Fibroblast of the aortic adventitia (primary cell): ENCODE results near the gene ZNF329. TPM values are rescaled to one million over a fixed set of nuclear protein-coding genes. Genes with fewer than 3 reads are reported as not detected.

Source experiments
- DNase-seq: peaks from one replicate; pipeline ENCODE4 v3.0.0-alpha.2; 2010; ENCODE audit warnings: low read depth
- H3K4me3 ChIP-seq: 2 replicates; pipeline ENCODE4 v1.5.1; 2011; ENCODE audit warnings: low read depth, mild to moderate bottlenecking, control low read depth, low read length, moderate library complexity
- CTCF ChIP-seq: IDR thresholded peaks from 2 replicates; pipeline ENCODE4 v1.5.1; 2011; ENCODE audit warnings: mild to moderate bottlenecking, low read length, control low read depth, inconsistent platforms; ENCODE audit not compliant: insufficient read depth
- total RNA-seq: library from RNA; depleted of rRNA; stranded (reverse); fragments of >200 nt; gene quantifications from 2 replicates; pipeline ENCODE4 v1.2.3, GENCODE V29; 2012; ENCODE audit warnings: low replicate concordance

The ZNF329 gene
- total RNA-seq: 8.7 and 13.6 TPM in 2 replicates

- no peak for TF ChIP-seq CTCF
- peak within 1 kb of the TSS; percentile 87 for H3K4me3 ChIP-seq
These were observed at the start of gene ZNF329 for GRCh38 chr19:58150328-58150921. ZNF329 (minus strand) TSS chr19:58150789; CDS start chr19:58129503, 21,286 bp downstream.

GRCh38 chr19:58196901-58197616 is 46.5 kb upstream of the ZNF329 start:
- DNase-seq: peak; percentile 41

More at GRCh38 chr19:58150328-58150921, at the start of gene ZNF329:
- peak; percentile 79 for DNase-seq

GRCh38 chr19:58183817-58184215 is 33.2 kb upstream of the ZNF329 start:
- H3K4me3 ChIP-seq: peak overlapping the region; percentile 82
- no peak for DNase-seq
- no peak for TF ChIP-seq CTCF

More at GRCh38 chr19:58196901-58197616, 46.5 kb upstream of the ZNF329 start:
- TF ChIP-seq CTCF: no peak
- no peak overlapping the region for H3K4me3 ChIP-seq

- peak within 1 kb of the TSS; percentile 82 for H3K4me3 ChIP-seq
- TF ChIP-seq CTCF: no peak
- DNase-seq: peak; percentile 92
These were observed 32.6 kb upstream of the ZNF329 start, which contains the start of gene ZNF274 for GRCh38 chr19:58182989-58183816. ZNF274 (plus strand) TSS chr19:58183061; CDS start chr19:58183966, 905 bp downstream.

- H3K4me3 ChIP-seq: peak overlapping the region; percentile 82
- no peak for DNase-seq
- no peak for TF ChIP-seq CTCF
These were observed 32.0 kb upstream of the ZNF329 start for GRCh38 chr19:58182577-58182988.

- peak; percentile 44 for TF ChIP-seq CTCF
- peak overlapping the region; percentile 82 for H3K4me3 ChIP-seq
- peak; percentile 17 for DNase-seq
These were observed 31.4 kb upstream of the ZNF329 start for GRCh38 chr19:58181902-58182576.
